HFFc6 (cell line): ENCODE results near the gene UBE2F. TPM values are rescaled to one million over a fixed set of nuclear protein-coding genes. Genes with fewer than 3 reads are reported as not detected.

ENCODE experiments used
- DNase-seq: peaks from one replicate; pipeline ENCODE4 v3.0.0-alpha.2; 2018
- H3K27ac Mint-ChIP-seq: 2 replicates; pipeline ENCODE4 v1.8.0; 2020; ENCODE audit warnings: mild to moderate bottlenecking, mixed read lengths
- H3K27me3 Mint-ChIP-seq: 2 replicates; pipeline ENCODE4 v1.8.0; 2021; ENCODE audit warnings: mild to moderate bottlenecking, moderate library complexity, mixed read lengths; ENCODE audit not compliant: insufficient read depth
- H3K36me3 Mint-ChIP-seq: 2 replicates; pipeline ENCODE4 v1.8.0; 2021; ENCODE audit warnings: low read depth, mixed read lengths
- H3K4me1 Mint-ChIP-seq: 2 replicates; pipeline ENCODE4 v1.8.0; 2020; ENCODE audit warnings: low read depth, mixed read lengths
- H3K4me3 Mint-ChIP-seq: 2 replicates; pipeline ENCODE4 v1.8.0; 2020; ENCODE audit warnings: mild to moderate bottlenecking, moderate library complexity, mixed read lengths
- H3K9me3 Mint-ChIP-seq: 2 replicates; pipeline ENCODE4 v1.8.0; 2020; ENCODE audit warnings: mild to moderate bottlenecking, mixed read lengths
- total RNA-seq, 6 experiments: library from RNA; stranded (reverse); fragmentation: NEBNext Ultra II Directional; extraction: Animal tissue kit (Norgen Biotek cat#: 25700); gene quantifications; 2 replicates in 1 of 6; 3 replicates in 5 of 6; pipeline ENCODE4 v1.2.3, GENCODE V29; 2021
- TF ChIP-seq, protein P1 (sequence below): fragments of 200-600 bp; sonication (generic); IDR thresholded peaks from 2 replicates; pipeline ENCODE4 v1.5.0; 2021; ENCODE audit warnings: antibody characterized with exemption, mild to moderate bottlenecking

The UBE2F gene
- total RNA-seq, 6 experiments from 2014 or later = 48.7 to 54.1 (median 51.5) TPM

DNA sequence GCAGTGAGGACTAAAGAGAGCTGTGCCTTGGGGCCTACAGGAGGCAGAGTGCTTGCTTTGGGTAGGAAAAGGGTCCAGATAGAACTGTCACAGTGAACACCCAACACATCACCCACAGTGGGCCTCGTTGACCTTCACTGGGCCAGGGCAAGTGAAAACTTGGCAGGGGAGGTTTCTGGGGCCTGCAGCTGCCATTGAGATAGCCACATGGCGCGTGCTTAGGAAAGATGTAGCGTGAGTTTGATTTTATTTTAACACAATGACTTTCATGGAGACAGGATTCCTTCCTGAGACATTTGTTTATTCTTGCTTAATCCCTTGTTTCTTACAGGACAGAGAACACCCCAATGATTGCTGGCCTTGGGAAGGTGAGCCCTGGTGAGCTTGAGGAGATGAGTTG, 124.1 kb downstream of the UBE2F start:
- H3K9me3 Mint-ChIP-seq = no peaks in the 10 kb centered on the region
- no peaks in the 10 kb centered on the region for H3K27me3 Mint-ChIP-seq
- H3K36me3 Mint-ChIP-seq = no peaks in the 10 kb centered on the region
- DNase-seq = no peak
- no peak overlapping the region for H3K4me3 Mint-ChIP-seq
- no peak overlapping the region for H3K27ac Mint-ChIP-seq
- TF ChIP-seq, protein P1, sequence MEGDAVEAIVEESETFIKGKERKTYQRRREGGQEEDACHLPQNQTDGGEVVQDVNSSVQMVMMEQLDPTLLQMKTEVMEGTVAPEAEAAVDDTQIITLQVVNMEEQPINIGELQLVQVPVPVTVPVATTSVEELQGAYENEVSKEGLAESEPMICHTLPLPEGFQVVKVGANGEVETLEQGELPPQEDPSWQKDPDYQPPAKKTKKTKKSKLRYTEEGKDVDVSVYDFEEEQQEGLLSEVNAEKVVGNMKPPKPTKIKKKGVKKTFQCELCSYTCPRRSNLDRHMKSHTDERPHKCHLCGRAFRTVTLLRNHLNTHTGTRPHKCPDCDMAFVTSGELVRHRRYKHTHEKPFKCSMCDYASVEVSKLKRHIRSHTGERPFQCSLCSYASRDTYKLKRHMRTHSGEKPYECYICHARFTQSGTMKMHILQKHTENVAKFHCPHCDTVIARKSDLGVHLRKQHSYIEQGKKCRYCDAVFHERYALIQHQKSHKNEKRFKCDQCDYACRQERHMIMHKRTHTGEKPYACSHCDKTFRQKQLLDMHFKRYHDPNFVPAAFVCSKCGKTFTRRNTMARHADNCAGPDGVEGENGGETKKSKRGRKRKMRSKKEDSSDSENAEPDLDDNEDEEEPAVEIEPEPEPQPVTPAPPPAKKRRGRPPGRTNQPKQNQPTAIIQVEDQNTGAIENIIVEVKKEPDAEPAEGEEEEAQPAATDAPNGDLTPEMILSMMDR = no peak
- H3K4me1 Mint-ChIP-seq = no peaks in the 10 kb centered on the region

DNA sequence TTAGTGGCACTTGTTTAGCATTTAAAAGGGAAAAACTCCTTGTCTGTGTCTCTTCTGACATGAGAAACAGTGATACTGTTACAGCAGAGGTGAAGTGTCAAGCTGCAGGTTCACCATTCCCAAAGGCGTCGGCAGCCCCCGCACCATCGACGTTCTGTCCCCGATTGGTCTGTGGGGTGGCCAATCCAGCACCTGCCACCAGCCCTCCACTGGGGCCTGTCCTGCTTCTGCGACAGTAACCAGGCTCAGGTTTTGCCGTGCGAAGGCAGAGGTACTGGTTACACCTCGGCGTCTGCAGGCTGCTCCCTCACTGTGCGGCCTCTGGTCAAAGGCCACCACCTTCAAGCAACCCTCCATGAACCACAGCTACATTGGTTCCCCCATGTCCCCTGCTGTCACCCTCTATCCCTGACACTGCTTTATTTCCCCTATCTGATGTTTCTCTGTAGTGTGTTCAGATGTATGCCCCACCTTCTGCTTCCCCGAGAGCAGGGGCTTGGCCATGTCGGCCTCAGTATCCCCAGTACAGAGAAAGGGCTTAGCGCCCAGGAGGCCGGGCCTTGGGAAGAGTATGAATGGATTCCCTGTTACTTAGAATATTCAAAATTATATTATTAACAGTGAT, 124.7 kb downstream of the UBE2F start:
- H3K4me1 Mint-ChIP-seq = no peaks in the 10 kb centered on the region
- no peak overlapping the region for H3K4me3 Mint-ChIP-seq
- no peaks in the 10 kb centered on the region for H3K9me3 Mint-ChIP-seq
- DNase-seq = no peak
- no peaks in the 10 kb centered on the region for H3K27me3 Mint-ChIP-seq
- TF ChIP-seq, protein P1 = no peak
- H3K27ac Mint-ChIP-seq = no peak overlapping the region
- no peaks in the 10 kb centered on the region for H3K36me3 Mint-ChIP-seq

Other genes starting within 250 kb of the UBE2F start
- gene RBM44, start 168.2 kb upstream of the UBE2F start, total RNA-seq = under 1 TPM in 5 of 6 experiments, not detected in 1; 0.07 to 0.10 (median 0.09) TPM
- gene RAMP1, start 107.4 kb upstream of the UBE2F start, total RNA-seq = 1 to 10 TPM in 1 of 6 experiments, under 1 TPM in 4, not detected in 1; 0.38 to 1.3 (median 0.48) TPM
- 10 to 100 TPM; 11.3 to 16.4 (median 12.3) TPM for gene SCLY, start 94.0 kb downstream of the UBE2F start, total RNA-seq
- 1 to 10 TPM; 1.0 to 3.0 (median 2.6) TPM for gene ESPNL, start 133.3 kb downstream of the UBE2F start, total RNA-seq
- under 1 TPM in 4 of 6 experiments, not detected in 2; 0.05 to 0.14 (median 0.12) TPM for gene KLHL30, start 171.7 kb downstream of the UBE2F start, total RNA-seq
- under 1 TPM in 5 of 6 experiments, not detected in 1; 0.19 to 0.46 (median 0.41) TPM for gene ERFE, start 192.0 kb downstream of the UBE2F start, total RNA-seq
- 10 to 100 TPM; 27.3 to 34.3 (median 28.6) TPM for gene ILKAP, start 236.7 kb downstream of the UBE2F start, total RNA-seq